OCI-LY1 (cell line): ENCODE measurements around the gene SPECC1L.

Experiments used
- CTCF ChIP-seq: fragments of 200-600 bp; sonication (generic), shearing (Covaris generic); IDR thresholded peaks from 2 replicates; pipeline ENCODE4 v1.5.1; 2017; ENCODE audit warnings: mild to moderate bottlenecking, antibody characterized with exemption, low read length, moderate library complexity, mixed read lengths
- EZH2 ChIP-seq: fragments of 200-600 bp; sonication (generic), shearing (Covaris generic); IDR thresholded peaks from 2 replicates; pipeline ENCODE4 v1.8.0; 2017; ENCODE audit warnings: borderline replicate concordance, mixed run types, mild to moderate bottlenecking, antibody characterized with exemption, low read length, moderate library complexity, mixed read lengths

- TF ChIP-seq CTCF (no peak), EZH2 (no peak)
Observed at GRCh38 chr22:24393848-24394247, 123.2 kb downstream of the SPECC1L start.
